SK-N-SH (cell line): ENCODE data around the gene RBM14.

Experiments
- CTCF ChIP-seq: fragments of 200-600 bp; sonication (generic); IDR thresholded peaks from 2 replicates; pipeline ENCODE4 v1.6.1; 2017; ENCODE audit warnings: antibody characterized with exemption, mild to moderate bottlenecking, moderate library complexity
- USF2 ChIP-seq: fragments of 150-350 bp; IDR thresholded peaks from 2 replicates; pipeline ENCODE4 v1.6.1; 2017; ENCODE audit warnings: antibody characterized with exemption, low read length, low read depth, borderline replicate concordance

- TF ChIP-seq CTCF = no peak
- TF ChIP-seq USF2 = no peak
Observed at GRCh38 chr11:66595245-66595904, 21.1 kb upstream of the RBM14 start.
